IPS-NIHi7 (cell line): ENCODE measurements around the gene UNC13B.

ENCODE experiments used
- DNase-seq: peaks from one replicate; pipeline ENCODE4 v3.0.0; 2012; ENCODE audit warnings: mixed read lengths; ENCODE audit errors: extremely low spot score

The UNC13B gene

GRCh38 chr9:35333551-35333950 is 171.7 kb downstream of the UNC13B start:
- DNase-seq: no peak

- no peak for DNase-seq
Measured at GRCh38 chr9:35335164-35335563, 173.4 kb downstream of the UNC13B start.

DNA sequence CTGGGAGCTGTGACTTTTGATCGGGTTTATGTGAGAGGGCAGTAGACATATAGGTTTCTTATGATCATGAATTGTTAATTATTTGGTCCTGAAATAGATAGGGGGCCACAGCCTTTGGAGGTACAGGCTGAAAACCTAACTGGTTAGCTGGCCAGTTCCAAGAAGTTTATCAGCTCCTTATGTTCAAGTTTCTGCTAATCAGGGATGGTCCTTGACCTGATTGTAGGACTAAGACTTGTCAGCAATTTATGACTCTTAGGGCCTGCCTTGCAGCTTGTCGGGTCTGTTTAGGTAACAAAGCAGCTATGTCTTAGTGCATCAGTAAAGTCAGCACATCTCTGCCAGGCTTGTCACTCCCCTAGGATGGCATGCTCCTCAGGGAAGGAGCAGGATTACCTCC is 176.3 kb downstream of the UNC13B start:
- DNase-seq: no peak

DNA sequence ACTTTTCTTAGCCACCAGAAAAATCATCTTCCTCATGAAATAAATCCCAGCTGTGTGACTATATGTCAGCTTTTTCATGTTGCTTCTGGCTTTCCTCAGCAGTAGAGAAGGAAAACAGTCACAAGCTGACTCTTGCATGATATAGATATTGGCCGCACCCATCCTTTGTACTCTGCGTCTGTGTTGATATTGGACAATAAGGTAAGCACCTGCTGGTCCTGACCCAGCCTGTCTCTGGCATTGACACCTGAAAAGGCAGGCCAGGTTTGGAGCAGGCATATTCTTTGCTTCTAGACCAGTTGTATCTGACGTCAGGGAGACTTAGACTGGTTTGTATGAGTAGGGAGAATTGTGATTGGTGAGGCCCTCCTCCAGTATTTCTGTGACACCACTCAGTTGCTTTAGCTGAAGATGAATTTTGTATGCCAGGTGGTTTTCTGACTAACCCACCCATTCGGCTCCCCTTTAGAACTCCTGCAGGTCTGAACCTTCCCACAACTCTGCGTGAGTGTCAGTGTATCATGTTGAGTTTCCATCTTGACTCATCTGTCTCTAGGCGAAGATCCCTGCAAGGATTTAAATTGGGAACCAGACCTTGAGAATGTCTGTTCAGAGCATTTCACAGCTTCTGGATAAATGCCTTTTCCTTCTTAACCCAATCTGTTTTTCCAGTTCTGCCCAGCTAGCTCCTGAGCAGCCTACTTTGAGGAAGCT is 176.9 kb downstream of the UNC13B start:
- DNase-seq: no peak

DNA sequence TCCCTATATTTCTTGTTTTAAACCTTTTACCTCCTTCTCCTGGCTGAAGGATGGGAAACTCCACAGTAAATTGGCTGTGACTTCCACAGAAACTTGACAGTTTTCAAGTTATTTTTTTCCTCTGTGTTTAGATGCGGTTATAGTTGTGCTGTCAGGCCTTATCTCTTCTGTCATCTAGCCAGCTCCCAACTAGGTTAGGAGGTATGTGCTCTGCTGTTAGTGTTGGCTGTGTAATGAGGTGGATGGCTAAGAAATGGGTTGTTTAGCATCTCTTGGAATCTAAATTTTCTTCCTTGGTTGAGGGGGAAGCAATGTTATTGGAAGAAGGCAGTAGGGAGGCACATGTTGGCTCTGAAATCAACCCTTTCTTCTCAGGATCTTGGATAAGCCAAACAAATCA is 178.2 kb downstream of the UNC13B start:
- no peak for DNase-seq

GRCh38 chr9:35341021-35341420 is 179.2 kb downstream of the UNC13B start:
- no peak for DNase-seq

DNA sequence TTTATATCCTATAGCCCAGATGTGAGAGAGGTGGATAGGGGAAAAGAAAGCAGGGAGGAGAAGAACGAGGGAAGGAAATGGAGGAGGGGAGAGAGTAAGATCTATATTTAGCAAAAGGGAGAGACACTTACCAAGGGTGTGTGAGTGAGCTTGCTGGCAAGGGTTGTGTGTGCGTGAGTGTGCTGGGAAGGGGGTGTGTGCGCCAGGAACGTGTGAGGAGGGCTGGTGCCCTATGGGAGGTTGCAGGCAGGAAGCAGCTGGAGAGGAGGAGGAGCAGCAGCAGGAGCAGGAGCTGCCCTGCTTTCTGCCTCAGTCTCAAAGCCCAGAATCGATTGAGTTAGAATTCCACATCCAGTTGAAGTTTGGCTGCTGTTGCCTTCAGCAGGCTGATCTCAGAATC is 179.8 kb downstream of the UNC13B start:
- peak; percentile 40 for DNase-seq

DNA sequence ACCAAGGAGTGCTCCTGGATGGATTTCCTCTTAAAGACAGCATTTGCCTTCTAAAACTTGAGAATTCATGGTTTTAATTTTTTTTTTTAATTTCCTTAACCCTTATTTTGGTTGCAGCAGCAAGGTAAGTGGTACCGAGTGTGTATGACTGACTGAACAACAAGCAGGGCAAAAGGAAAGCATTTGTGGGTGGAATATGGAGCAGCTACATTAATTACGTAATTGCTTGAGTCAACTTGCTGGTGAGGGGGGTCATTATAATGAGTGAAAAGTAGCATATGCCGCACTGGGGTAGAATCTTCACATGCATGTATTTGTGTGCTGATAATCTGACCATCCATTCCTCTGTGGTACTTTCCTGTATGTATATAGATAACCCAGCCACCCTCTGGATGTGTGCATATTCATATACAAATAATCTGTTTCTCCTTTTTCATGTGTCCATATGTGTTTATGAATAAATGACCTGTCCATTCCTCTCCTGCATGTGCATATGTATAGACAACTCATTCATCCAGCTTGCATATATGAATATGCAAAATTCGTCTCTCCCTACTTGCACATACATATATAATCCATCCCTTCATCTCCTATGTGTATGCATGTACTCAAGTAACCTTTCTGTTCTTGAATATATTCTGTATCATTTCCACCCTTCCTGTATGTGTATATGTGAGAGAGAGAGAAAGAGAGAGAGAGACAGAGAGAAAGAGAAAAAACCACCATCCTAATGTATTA is 180.6 kb downstream of the UNC13B start:
- DNase-seq: no peak

GRCh38 chr9:35348109-35348508 is 186.3 kb downstream of the UNC13B start:
- DNase-seq: no peak

DNA sequence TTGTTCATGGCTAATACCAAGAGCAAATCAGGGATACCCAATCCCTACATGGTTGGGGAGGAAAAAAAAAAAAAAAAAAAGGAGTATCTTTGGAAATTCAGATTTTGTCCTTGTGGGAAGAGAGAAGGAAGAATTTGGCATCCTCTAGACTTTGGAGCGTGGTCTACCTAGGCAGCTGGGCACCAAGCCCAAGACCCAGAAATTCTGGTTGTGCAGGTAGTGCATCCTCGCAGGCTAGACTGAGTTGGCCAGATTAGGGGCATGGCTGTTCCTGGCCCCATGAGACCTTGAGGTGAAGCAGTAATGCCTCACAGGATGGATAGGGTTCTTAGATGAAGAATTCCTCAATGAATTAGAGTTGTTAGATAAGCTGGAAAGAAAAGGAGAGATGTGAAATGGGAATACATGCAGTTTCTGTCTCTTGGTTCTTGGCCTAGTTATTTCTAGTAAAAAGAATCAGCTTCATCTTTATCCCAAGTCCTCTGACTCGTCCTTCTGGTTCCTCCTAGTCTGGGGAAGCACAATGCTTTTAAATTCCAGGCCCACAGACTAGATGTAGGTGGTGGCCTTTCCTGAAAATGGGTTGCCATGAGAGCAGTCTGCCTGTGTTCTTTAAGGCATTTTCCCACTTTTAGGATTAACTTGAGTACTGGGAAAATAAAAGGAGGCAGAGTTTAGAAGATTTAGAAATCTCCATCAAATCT is 187.6 kb downstream of the UNC13B start:
- DNase-seq: no peak

DNA sequence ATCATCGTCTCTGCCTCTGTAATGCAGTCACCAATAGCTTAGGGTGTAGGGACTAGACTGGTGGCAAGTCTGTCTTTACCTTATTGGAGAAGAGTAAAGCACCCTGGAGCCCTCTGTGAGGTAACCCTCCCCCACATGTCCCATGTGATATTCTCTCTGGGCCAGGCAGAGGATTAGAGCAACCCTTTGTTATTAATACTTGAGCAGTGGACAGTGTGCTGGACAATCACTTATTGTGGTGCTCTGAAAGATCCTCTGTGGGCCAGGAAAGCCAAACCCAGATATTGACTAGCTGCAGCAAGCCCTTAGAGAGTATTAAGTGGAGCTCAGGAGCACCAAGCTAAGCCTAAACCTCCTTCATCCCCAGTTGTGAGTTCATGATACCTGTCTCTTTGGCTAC is 188.4 kb downstream of the UNC13B start:
- no peak for DNase-seq

GRCh38 chr9:35350827-35351549 is 189.2 kb downstream of the UNC13B start:
- DNase-seq: no peak

DNA sequence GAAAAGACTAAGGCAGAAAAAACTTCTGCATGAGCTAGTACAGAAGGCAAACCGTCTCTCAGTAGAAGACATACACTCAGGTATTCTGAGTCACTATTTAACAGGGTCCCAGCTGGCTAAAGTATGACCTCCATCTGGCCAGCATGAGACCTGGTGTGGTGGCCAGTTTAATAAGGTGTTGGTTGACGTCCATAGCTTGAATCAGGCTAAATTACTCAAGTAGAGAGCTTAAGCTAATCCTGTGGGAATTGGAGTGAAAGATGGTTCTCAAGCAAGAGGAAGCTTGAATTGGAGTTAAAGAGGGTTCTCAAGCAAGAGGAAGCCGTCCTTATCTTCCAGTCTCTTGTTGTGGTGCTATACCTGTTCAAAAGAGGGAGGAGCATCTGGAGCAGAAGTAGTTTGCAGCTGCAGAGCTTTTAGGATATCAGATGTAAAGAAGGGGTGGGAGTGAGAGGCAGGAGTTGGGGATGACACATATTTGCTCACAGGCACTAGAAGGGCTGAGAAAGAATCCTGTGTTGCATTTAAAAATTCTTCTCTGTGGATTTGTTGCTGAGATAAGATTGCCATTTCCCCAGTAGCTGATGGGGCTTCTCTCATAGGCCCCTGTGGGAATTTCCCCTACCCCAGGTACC is 192.0 kb downstream of the UNC13B start:
- no peak for DNase-seq

DNA sequence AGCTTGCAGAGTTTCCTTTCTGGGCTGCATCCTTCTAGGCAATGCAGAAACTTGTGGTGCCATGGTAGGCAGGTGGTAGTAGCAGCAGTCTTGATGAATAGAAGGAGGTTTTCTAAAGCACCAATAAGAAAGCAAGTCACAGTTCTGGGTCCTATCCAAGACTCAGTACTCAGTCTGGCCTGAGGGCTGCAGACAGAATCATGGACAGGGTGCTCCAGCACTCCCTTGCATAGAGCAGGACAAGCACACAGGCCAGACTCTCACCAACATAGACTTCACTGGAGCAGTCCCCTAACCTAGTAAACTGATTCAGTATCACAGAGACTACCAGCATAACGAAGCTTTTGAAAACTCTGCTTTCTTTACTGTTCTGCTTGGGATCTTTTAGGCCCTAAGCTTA is 194.1 kb downstream of the UNC13B start:
- DNase-seq: no peak

DNA sequence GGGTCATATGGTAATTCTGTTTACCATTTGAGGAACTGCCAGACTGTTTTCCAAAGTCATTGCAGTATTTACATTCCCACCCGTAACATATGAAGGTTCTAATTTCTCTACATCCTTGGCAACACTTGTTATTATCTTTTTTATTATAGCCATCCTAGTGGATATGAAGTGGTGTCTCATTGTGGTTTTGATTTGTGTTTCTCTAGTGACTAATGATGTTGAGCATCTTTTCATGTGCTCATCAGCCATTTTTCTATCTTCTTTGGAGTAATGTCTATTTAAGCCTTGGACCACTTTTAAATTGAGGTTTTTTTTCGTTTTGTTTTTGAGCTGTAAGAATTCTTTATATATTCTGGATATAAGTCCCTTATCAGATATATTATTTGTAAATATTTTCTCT is 195.3 kb downstream of the UNC13B start:
- no peak for DNase-seq

- no peak for DNase-seq
Measured at GRCh38 chr9:35357826-35358225, 196.0 kb downstream of the UNC13B start.

DNA sequence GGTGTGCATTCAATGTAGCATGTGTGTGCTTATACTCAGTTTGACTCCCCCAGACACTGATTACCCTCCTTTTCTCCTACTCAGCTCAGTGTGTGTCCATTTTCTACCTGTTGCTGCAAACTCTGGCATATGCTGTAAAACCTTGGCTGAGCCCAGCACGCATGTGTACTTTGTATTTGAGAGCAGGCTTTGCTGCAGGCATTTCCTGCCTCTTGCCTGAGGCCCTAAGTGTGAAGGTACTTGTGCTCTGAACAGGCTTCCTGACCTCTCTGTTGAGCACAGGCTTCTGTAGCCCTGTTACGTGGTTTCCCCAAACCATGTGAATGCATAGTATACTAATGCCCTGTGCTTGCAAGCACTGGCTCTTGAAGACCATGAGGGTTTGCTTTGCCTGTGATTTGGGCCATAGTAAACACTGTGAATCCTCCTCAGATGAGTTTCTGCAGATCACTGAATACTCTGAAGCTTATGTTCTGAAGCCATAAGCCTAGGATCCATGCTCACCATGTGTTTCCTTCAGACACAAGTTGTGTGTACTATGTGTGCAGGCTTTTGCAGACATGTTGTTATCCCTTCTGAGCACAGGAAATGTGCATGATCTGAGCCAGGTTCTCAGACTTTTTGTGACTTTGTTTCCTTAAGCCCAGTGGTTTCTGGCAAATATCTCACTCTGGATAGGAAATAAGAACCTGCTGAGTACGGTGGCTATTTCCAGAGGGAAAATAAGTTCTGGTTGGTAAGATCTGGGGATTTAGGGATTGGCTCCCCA is 203.2 kb downstream of the UNC13B start:
- no peak for DNase-seq

- no peak for DNase-seq
Measured at GRCh38 chr9:35366627-35367026, 204.8 kb downstream of the UNC13B start.

- DNase-seq: no peak
Measured at GRCh38 chr9:35367451-35367850, 205.6 kb downstream of the UNC13B start.

GRCh38 chr9:35370241-35370640 is 208.4 kb downstream of the UNC13B start:
- DNase-seq: no peak

GRCh38 chr9:35374436-35374835 is 212.6 kb downstream of the UNC13B start:
- no peak for DNase-seq
